H1 (cell line): Measurements from ENCODE around the gene HDAC11. TPM values are rescaled to one million over a fixed set of nuclear protein-coding genes. Genes with fewer than 3 reads are reported as not detected.

Experiments
- CTCF ChIA-PET: fragments of 300-600 bp; sonication (Branson Sonifier 250); formaldehyde crosslinking; loops from one replicate; lab custom pipeline; 2021; ENCODE audit not compliant: partially characterized antibody; lab: Charles Lee
- POLR2A ChIA-PET: fragments of 300-600 bp; sonication (Branson Sonifier 250); formaldehyde crosslinking; loops from one replicate; lab custom pipeline; 2021; ENCODE audit warnings: inconsistent platforms; ENCODE audit not compliant: partially characterized antibody; lab: Charles Lee
- DNase-seq, 2 experiments: peaks; one replicate each; pipeline versions ENCODE4 v3.0.0 to v3.0.0-alpha.2; 2010 to 2022; ENCODE audit warnings: low spot score in 2 of 2, low read depth in 1 of 2, mixed read lengths in 1 of 2
- FAIRE-seq: peaks from 2 replicates; lab custom pipeline; 2011; peaks lifted over from hg19 to GRCh38; lab: Jason Lieb, UNC
- H2AFZ ChIP-seq: 2 replicates; pipeline ENCODE4 v1.8.1; 2012; ENCODE audit warnings: low read length, inconsistent platforms
- H2AK5ac ChIP-seq: 2 replicates; pipeline ENCODE4 v1.6.1; 2013; ENCODE audit warnings: low read depth, low read length
- H2BK120ac ChIP-seq: replicated peaks from 2 replicates; pipeline ENCODE3; 2013; ENCODE audit warnings: low read depth, low read length, inconsistent platforms
- H2BK12ac ChIP-seq: 2 replicates; pipeline ENCODE4 v1.6.1; 2013; ENCODE audit warnings: low read depth, low read length
- H2BK15ac ChIP-seq: 2 replicates; pipeline ENCODE4 v1.6.1; 2013; ENCODE audit warnings: low read length
- H2BK20ac ChIP-seq: 2 replicates; pipeline ENCODE4 v1.6.1; 2013; ENCODE audit warnings: low read length
- H2BK5ac ChIP-seq: 2 replicates; pipeline ENCODE4 v1.6.1; 2013; ENCODE audit warnings: low read depth, low read length
- H3K14ac ChIP-seq: 2 replicates; pipeline ENCODE4 v1.6.1; 2013; ENCODE audit warnings: inconsistent platforms; ENCODE audit not compliant: insufficient read length
- H3K18ac ChIP-seq: 2 replicates; pipeline ENCODE4 v1.6.1; 2013; ENCODE audit warnings: low read length; ENCODE audit errors: extremely low read depth
- H3K23ac ChIP-seq: 2 replicates; pipeline ENCODE4 v1.6.1; 2013; ENCODE audit warnings: inconsistent platforms; ENCODE audit not compliant: insufficient read length
- H3K23me2 ChIP-seq: 2 replicates; pipeline ENCODE4 v1.6.1; 2013; ENCODE audit warnings: low read depth, low read length
- H3K27ac ChIP-seq: 2 replicates; pipeline ENCODE4 v1.6.1; 2011; ENCODE audit warnings: low read depth, low read length, inconsistent platforms
- H3K27me3 ChIP-seq, 4 experiments: replicated peaks in 1 of 4; 1 replicate in 1 of 4; 2 replicates in 3 of 4; pipeline versions ENCODE4 v1.6.1 to v1.8.1; 2011 to 2013; ENCODE audit warnings: low read length in 3 of 4, mild to moderate bottlenecking in 3 of 4, inconsistent platforms in 2 of 4, mixed read lengths in 2 of 4, moderate library complexity in 1 of 4; ENCODE audit not compliant: control insufficient read depth in 3 of 4, insufficient read depth in 3 of 4; ENCODE audit errors: extremely low read depth in 1 of 4
- H3K36me3 ChIP-seq, 4 experiments: 2 replicates each; pipeline versions ENCODE4 v1.6.1 to v1.8.1; 2011 to 2013; ENCODE audit warnings: mild to moderate bottlenecking in 4 of 4, low read length in 3 of 4, moderate library complexity in 2 of 4, control low read depth in 1 of 4, inconsistent platforms in 1 of 4; ENCODE audit not compliant: insufficient read depth in 4 of 4, control insufficient read depth in 2 of 4
- H3K4ac ChIP-seq: replicated peaks from 2 replicates; pipeline ENCODE3; 2013; ENCODE audit warnings: low read length, low read depth, mixed read lengths, inconsistent platforms; ENCODE audit not compliant: insufficient read length
- H3K4me1 ChIP-seq, 4 experiments: replicated peaks in 1 of 4; 1 replicate in 1 of 4; 2 replicates in 3 of 4; pipeline versions ENCODE4 v1.6.1 to v1.8.1; 2011 to 2013; ENCODE audit warnings: low read length in 3 of 4, inconsistent platforms in 2 of 4, mixed read lengths in 1 of 4; ENCODE audit not compliant: insufficient read depth in 4 of 4, control insufficient read depth in 3 of 4
- H3K4me2 ChIP-seq, 2 experiments: 2 replicates each; pipeline versions ENCODE4 v1.6.1 to v1.8.1; 2011 to 2013; ENCODE audit warnings: low read depth in 2 of 2, low read length in 2 of 2, control low read depth in 1 of 2, inconsistent platforms in 1 of 2, mild to moderate bottlenecking in 1 of 2; ENCODE audit not compliant: insufficient read depth in 1 of 2
- H3K4me3 ChIP-seq, 4 experiments: fragments of 200-600, 300-600 bp in 1 of 4; sonication (generic), shearing (Covaris generic), sonication (Bioruptor Twin) in 1 of 4; 2 replicates each; pipeline versions ENCODE4 v1.5.1 to v1.8.1; 2011 to 2016; ENCODE audit warnings: low read length in 4 of 4, low read depth in 3 of 4, control low read depth in 2 of 4, inconsistent platforms in 2 of 4, mild to moderate bottlenecking in 2 of 4, mixed read lengths in 1 of 4, moderate library complexity in 1 of 4; ENCODE audit not compliant: insufficient read depth in 2 of 4; ENCODE audit errors: extremely low read depth in 1 of 4
- H3K56ac ChIP-seq: replicated peaks from 2 replicates; pipeline ENCODE3; 2013; ENCODE audit warnings: low read depth, mild to moderate bottlenecking, mixed read lengths, low read length, inconsistent platforms; ENCODE audit not compliant: insufficient read length
- H3K79me1 ChIP-seq: 2 replicates; pipeline ENCODE4 v1.6.1; 2013; ENCODE audit warnings: low read depth, low read length, control low read depth
- H3K79me2 ChIP-seq, 2 experiments: 2 replicates each; pipeline versions ENCODE4 v1.6.1 to v1.8.1; 2012 to 2013; ENCODE audit warnings: low read length in 2 of 2, mild to moderate bottlenecking in 2 of 2, inconsistent platforms in 1 of 2; ENCODE audit not compliant: insufficient read depth in 2 of 2, control insufficient read depth in 1 of 2
- H3K9ac ChIP-seq, 4 experiments: replicated peaks in 1 of 4; 1 replicate in 1 of 4; 2 replicates in 3 of 4; pipeline versions ENCODE4 v1.6.1 to v1.8.1; 2011 to 2013; ENCODE audit warnings: low read depth in 3 of 4, low read length in 3 of 4, control low read depth in 2 of 4, mild to moderate bottlenecking in 2 of 4, moderate library complexity in 2 of 4, inconsistent platforms in 1 of 4; ENCODE audit errors: extremely low read depth in 1 of 4
- H3K9me3 ChIP-seq, 2 experiments: 2 replicates each; pipeline versions ENCODE4 v1.6.1 to v1.8.1; 2012 to 2013; ENCODE audit warnings: mild to moderate bottlenecking in 2 of 2, moderate library complexity in 2 of 2, control low read depth in 1 of 2, inconsistent platforms in 1 of 2, low read depth in 1 of 2, low read length in 1 of 2, mixed read lengths in 1 of 2; ENCODE audit not compliant: insufficient read depth in 2 of 2
- H4K20me1 ChIP-seq, 2 experiments: replicated peaks in 1 of 2; 2 replicates each; pipeline versions ENCODE3 to v1.8.1; 2011 to 2013; ENCODE audit warnings: inconsistent platforms in 2 of 2, low read length in 2 of 2, mild to moderate bottlenecking in 1 of 2; ENCODE audit not compliant: insufficient read depth in 2 of 2, control insufficient read depth in 1 of 2
- H4K5ac ChIP-seq: 2 replicates; pipeline ENCODE4 v1.6.1; 2013; ENCODE audit warnings: low read length, low read depth, mixed read lengths, inconsistent platforms; ENCODE audit not compliant: insufficient read length
- H4K8ac ChIP-seq: 2 replicates; pipeline ENCODE4 v1.8.0; 2013; ENCODE audit warnings: mild to moderate bottlenecking, moderate library complexity, low read length, inconsistent platforms; ENCODE audit not compliant: insufficient read depth; ENCODE audit errors: extremely low read depth
- H4K91ac ChIP-seq: replicated peaks from 2 replicates; pipeline ENCODE3; 2013; ENCODE audit warnings: low read length, mixed read lengths, inconsistent platforms; ENCODE audit not compliant: insufficient read length
- JUND ChIP-seq: IDR thresholded peaks from 2 replicates; pipeline ENCODE4 v1.6.1; 2011; ENCODE audit warnings: mild to moderate bottlenecking, improper control_type of control experiment, low read length
- TCF12 ChIP-seq: IDR thresholded peaks from 2 replicates; pipeline ENCODE4 v1.6.1; 2011; ENCODE audit warnings: low read depth, mild to moderate bottlenecking, low read length
- WGBS, 2 experiments: shearing (Covaris generic) in 1 of 2; methylation state at CpG; one replicate each; pipeline versions ENCODE4 v1.1.6 to v1.1.7; 2013 to 2015; ENCODE audit warnings: low lambda C conversion rate in 2 of 2, mixed read lengths in 2 of 2, inconsistent platforms in 1 of 2, low coverage in 1 of 2, missing lambda C conversion rate in 1 of 2; ENCODE audit not compliant: insufficient replicate concordance in 2 of 2, insufficient coverage in 1 of 2, insufficient read length in 1 of 2; ENCODE audit errors: extremely low coverage in 1 of 2, missing lambda C conversion rate in 1 of 2; 5-methylcytosine and 5-hydroxymethylcytosine counted together
- polyA plus RNA-seq, 7 experiments: library from polyadenylated mRNA; depleted of rRNA in 3 of 7; stranded (reverse) in 5 of 7; unstranded in 2 of 7; fragments of >200 nt in 5 of 7; fragments of 200-250 nt in 2 of 7; gene quantifications; 1 replicate in 5 of 7; 2 replicates in 1 of 7; 4 replicates in 1 of 7; pipeline versions ENCODE4 v1.2.1 to v1.2.3, GENCODE V29; 2011 to 2013; ENCODE audit warnings: missing spikeins in 2 of 7, mixed read lengths in 2 of 7
- total RNA-seq: library from RNA; stranded (reverse); fragmentation: NEBNext Ultra II Directional; extraction: Animal tissue kit (Norgen Biotek cat#: 25700); gene quantifications from 2 replicates; pipeline ENCODE4 v1.2.1, GENCODE V29; 2021

Gene HDAC11
- total and polyA plus RNA-seq, 2 of the 8 experiments (the other 6 are each of a cell fraction or from before 2014, with no cell fraction given) = 6.8 to 7.4 TPM

GRCh38 chr3:13451301-13451673 is 28.8 kb upstream of the HDAC11 start:
- no peak for TF ChIP-seq JUND
- no peak for TF ChIP-seq TCF12
- Histone ChIP-seq H3K27me3 (no peaks in the 10 kb centered on the region), H3K56ac (no peak overlapping the region), H3K23ac (no peak overlapping the region), H3K4me3 (peak overlapping the region; percentile 25 to 57 (median 51); a peak in 6 of 8 replicates), H4K8ac (no peak overlapping the region), H3K27ac (no peak overlapping the region), H2BK5ac (no peak overlapping the region), H2BK20ac (no peak overlapping the region), H3K4me1 (peaks cover 2 to 5% (median 4%) of the 10 kb centered on the region in 4 experiments; a peak in 5 of 7 replicates), H2BK15ac (no peak overlapping the region), H2AK5ac (no peak overlapping the region), H2BK120ac (no peak overlapping the region), H3K9me3 (no peaks in the 10 kb centered on the region), H3K14ac (no peak overlapping the region), H3K4ac (no peak overlapping the region), H4K20me1 (no peaks in the 10 kb centered on the region), H2AFZ (peak overlapping the region; percentile 7; the same call in 1 of the 2 replicates), H3K36me3 (no peaks in the 10 kb centered on the region), H3K9ac (no peak overlapping the region; a peak in 1 of 7 replicates), H2BK12ac (no peak overlapping the region), H3K4me2 (peak overlapping the region; percentile 68 to 74), H3K23me2 (no peaks in the 10 kb centered on the region; the same call in 1 of the 2 replicates), H3K79me1 (no peaks in the 10 kb centered on the region), H4K5ac (no peak overlapping the region), H4K91ac (no peak overlapping the region), H3K18ac (no peak overlapping the region), H3K79me2 (no peaks in the 10 kb centered on the region)
- ChIA-PET POLR2A (interaction anchor here (0.7 to 2.1 kb wide), 5 partner anchors 11 to 611 kb away, joined by 3 to 15 read pairs (median 3); partner anchors contain the start of gene NUP210), CTCF (interaction anchor here (0.6 to 4.8 kb wide), 20 partner anchors 11 to 368 kb away, joined by 3 to 57 read pairs (median 8); partner anchors contain the start of gene NUP210)
- DNase-seq (no peak), FAIRE-seq (no peak)
- WGBS, 2 experiments = 44% methylated on average over 7 of the region's 7 CpGs; no CpG with 5 or more reads in 1 of the 2 experiments
